IMR-90 (cell line): ENCODE measurements around the gene APOA4. TPM values are rescaled to one million over a fixed set of nuclear protein-coding genes. Genes with fewer than 3 reads are reported as not detected.

ENCODE experiments used
- ATAC-seq: fragments of 200-7000 bp; cut with Tn5 transposase; 2 replicates; pipeline ENCODE4 v1.9.1; 2020; ENCODE audit warnings: low read depth, mild to moderate bottlenecking, moderate library complexity
- BruUV-seq: library from RNA; stranded (reverse); fragments of 400-500 nt; replicated peaks from 2 replicates; lab custom pipeline; 2021; lab: Mats Ljungman, UMichigan
- CTCF ChIA-PET: fragments of 300-600 bp; formaldehyde crosslinking; extraction: SDS; loops from one replicate; lab custom pipeline; 2021; ENCODE audit warnings: antibody characterized with exemption; lab: Yijun Ruan, JAX
- POLR2A ChIA-PET: fragments of 300-600 bp; sonication (Branson Sonifier 250); formaldehyde crosslinking; loops from one replicate; lab custom pipeline; 2022; ENCODE audit warnings: antibody characterized with exemption; ENCODE audit not compliant: unreplicated experiment; lab: Charles Lee
- DNase-seq: peaks from one replicate; pipeline ENCODE4 v3.0.0; 2013
- H2AFZ ChIP-seq: replicated peaks from 2 replicates; pipeline ENCODE3; 2013; ENCODE audit warnings: low read length, mild to moderate bottlenecking; ENCODE audit not compliant: poor library complexity
- H2AK5ac ChIP-seq: 2 replicates; pipeline ENCODE4 v1.6.1; 2013; ENCODE audit warnings: low read depth, low read length, inconsistent platforms
- H2AK9ac ChIP-seq: replicated peaks from 2 replicates; pipeline ENCODE3; 2013; ENCODE audit warnings: mild to moderate bottlenecking, low read depth, low read length, moderate library complexity; ENCODE audit not compliant: poor library complexity
- H2BK120ac ChIP-seq: 2 replicates; pipeline ENCODE4 v1.6.1; 2013; ENCODE audit warnings: low read depth, low read length, inconsistent platforms
- H2BK15ac ChIP-seq: 3 replicates; pipeline ENCODE4 v1.6.1; 2013; ENCODE audit warnings: low read depth, low read length, inconsistent platforms
- H2BK20ac ChIP-seq: 2 replicates; pipeline ENCODE4 v1.6.1; 2013; ENCODE audit warnings: low read depth, mild to moderate bottlenecking, inconsistent platforms, low read length, moderate library complexity
- H2BK5ac ChIP-seq: 2 replicates; pipeline ENCODE4 v1.6.1; 2013; ENCODE audit warnings: mild to moderate bottlenecking, low read depth, low read length, inconsistent platforms; ENCODE audit not compliant: poor library complexity, severe bottlenecking
- H3K14ac ChIP-seq: replicated peaks from 2 replicates; pipeline ENCODE4 v1.6.1; 2013; ENCODE audit warnings: low read depth, low read length, inconsistent platforms
- H3K18ac ChIP-seq: 2 replicates; pipeline ENCODE4 v1.6.1; 2013; ENCODE audit warnings: low read depth, low read length, control low read depth
- H3K23ac ChIP-seq: 2 replicates; pipeline ENCODE4 v1.6.1; 2013; ENCODE audit warnings: low read depth, low read length, inconsistent platforms
- H3K27ac ChIP-seq: 2 replicates; pipeline ENCODE4 v1.5.1; 2013; ENCODE audit warnings: mild to moderate bottlenecking, control low read depth, low read length; ENCODE audit not compliant: insufficient read depth
- H3K27me3 ChIP-seq: 2 replicates; pipeline ENCODE4 v1.6.1; 2013; ENCODE audit warnings: low read length; ENCODE audit not compliant: control insufficient read depth, insufficient read depth
- H3K36me3 ChIP-seq: 2 replicates; pipeline ENCODE4 v1.6.1; 2013; ENCODE audit warnings: low read length, mixed read lengths; ENCODE audit not compliant: control insufficient read depth, insufficient read depth
- H3K4ac ChIP-seq: 2 replicates; pipeline ENCODE4 v1.6.1; 2013; ENCODE audit warnings: low read depth, low read length, inconsistent platforms
- H3K4me1 ChIP-seq: 2 replicates; pipeline ENCODE4 v1.6.1; 2013; ENCODE audit warnings: low read length, mixed read lengths; ENCODE audit not compliant: control insufficient read depth, insufficient read depth
- H3K4me2 ChIP-seq: 2 replicates; pipeline ENCODE4 v1.6.1; 2013; ENCODE audit warnings: low read depth, mild to moderate bottlenecking, control low read depth, low read length, moderate library complexity
- H3K4me3 ChIP-seq: 2 replicates; pipeline ENCODE4 v1.5.1; 2013; ENCODE audit warnings: low read depth, mild to moderate bottlenecking, control low read depth, low read length, moderate library complexity; ENCODE audit not compliant: insufficient read depth
- H3K56ac ChIP-seq: 2 replicates; pipeline ENCODE4 v1.6.1; 2013; ENCODE audit warnings: low read length, inconsistent platforms; ENCODE audit not compliant: insufficient read depth; ENCODE audit errors: extremely low read depth
- H3K79me1 ChIP-seq, 2 experiments: 2 replicates each; pipeline ENCODE4 v1.6.1; 2013; ENCODE audit warnings: low read length in 2 of 2, inconsistent platforms in 1 of 2, low read depth in 1 of 2
- H3K9ac ChIP-seq: 2 replicates; pipeline ENCODE4 v1.6.1; 2013; ENCODE audit warnings: low read depth, low read length, control low read depth
- H3K9me1 ChIP-seq: 2 replicates; pipeline ENCODE4 v1.6.1; 2013; ENCODE audit warnings: low read length, inconsistent platforms; ENCODE audit not compliant: insufficient read depth
- H3K9me3 ChIP-seq: 2 replicates; pipeline ENCODE4 v1.6.1; 2013; ENCODE audit warnings: low read length; ENCODE audit not compliant: control insufficient read depth, insufficient read depth
- H4K20me1 ChIP-seq: 2 replicates; pipeline ENCODE4 v1.6.1; 2013; ENCODE audit warnings: low read length, inconsistent platforms; ENCODE audit not compliant: insufficient read depth
- H4K5ac ChIP-seq: 2 replicates; pipeline ENCODE4 v1.6.1; 2013; ENCODE audit warnings: mild to moderate bottlenecking, low read depth, low read length, control low read depth
- H4K8ac ChIP-seq, 2 experiments: 2 replicates each; pipeline ENCODE4 v1.6.1; 2013; ENCODE audit warnings: low read depth in 2 of 2, low read length in 2 of 2, control low read depth in 1 of 2, inconsistent platforms in 1 of 2
- H4K91ac ChIP-seq: 2 replicates; pipeline ENCODE4 v1.6.1; 2013; ENCODE audit warnings: low read depth, low read length, inconsistent platforms; ENCODE audit not compliant: insufficient read depth
- MAFK ChIP-seq: IDR thresholded peaks from 2 replicates; pipeline ENCODE4 v1.6.1; 2012; ENCODE audit warnings: low read depth, low read length, improper control_type of control experiment
- NFE2L2 ChIP-seq: fragments of 150-350 bp; IDR thresholded peaks from 2 replicates; pipeline ENCODE4 v1.6.1; 2016; ENCODE audit warnings: low read depth, mild to moderate bottlenecking, low read length
- POLR2A ChIP-seq: IDR thresholded peaks from 2 replicates; pipeline ENCODE4 v1.6.1; 2012; ENCODE audit warnings: mild to moderate bottlenecking, low read depth, low read length
- RCOR1 ChIP-seq: IDR thresholded peaks from 2 replicates; pipeline ENCODE4 v1.6.1; 2012; ENCODE audit warnings: mild to moderate bottlenecking, low read length, improper control_type of control experiment; ENCODE audit not compliant: insufficient replicate concordance
- WGBS, 2 experiments: methylation state at CpG; one replicate each; pipeline versions ENCODE4 v1.1.5 to v1.1.7; 2013; ENCODE audit warnings: missing lambda C conversion rate in 2 of 2; ENCODE audit not compliant: insufficient read length in 1 of 2; ENCODE audit errors: extremely low coverage in 2 of 2; 5-methylcytosine and 5-hydroxymethylcytosine counted together
- dilution Hi-C: fragments of 300-500 bp; cut with HindIII; formaldehyde crosslinking; loops from one replicate; pipeline ENCODE4 v1.14.3; 2018; ENCODE audit warnings: low sequenced_read_pairs; ENCODE audit not compliant: unreplicated experiment
- in situ Hi-C: fragments of 300-500 bp; cut with MboI; formaldehyde crosslinking; loops from 3 replicates; pipeline ENCODE4 v1.14.3; 2019; ENCODE audit warnings: low sequenced_read_pairs, inconsistent platforms, mixed read lengths
- intact Hi-C: fragments of 100-400 bp; cut with micrococcal nuclease; formaldehyde crosslinking; loops from 2 replicates; pipeline ENCODE4 v1.10.0; 2022
- polyA plus RNA-seq, 3 experiments: library from polyadenylated mRNA; depleted of rRNA; stranded (reverse); fragments of >200 nt; gene quantifications; 2 replicates each; pipeline ENCODE4 v1.2.3, GENCODE V29; 2012; ENCODE audit warnings: low replicate concordance in 1 of 3
- total RNA-seq: library from RNA; depleted of rRNA; stranded (reverse); fragments of >200 nt; gene quantifications from 2 replicates; pipeline ENCODE4 v1.2.3, GENCODE V29; 2012
- TF ChIP-seq, protein P1 (sequence below): fragments of 150-350 bp; IDR thresholded peaks from 2 replicates; pipeline ENCODE4 v1.6.1; 2016; ENCODE audit warnings: low read depth, mild to moderate bottlenecking, low read length, moderate library complexity, borderline replicate concordance

Gene APOA4
- total and polyA plus RNA-seq, 2 of the 4 experiments (the other 2 are of a cell fraction) = not detected

GRCh38 chr11:116825854-116826750 lies 3.0 kb upstream of the APOA4 start (continued):
- TF ChIP-seq, protein P1, sequence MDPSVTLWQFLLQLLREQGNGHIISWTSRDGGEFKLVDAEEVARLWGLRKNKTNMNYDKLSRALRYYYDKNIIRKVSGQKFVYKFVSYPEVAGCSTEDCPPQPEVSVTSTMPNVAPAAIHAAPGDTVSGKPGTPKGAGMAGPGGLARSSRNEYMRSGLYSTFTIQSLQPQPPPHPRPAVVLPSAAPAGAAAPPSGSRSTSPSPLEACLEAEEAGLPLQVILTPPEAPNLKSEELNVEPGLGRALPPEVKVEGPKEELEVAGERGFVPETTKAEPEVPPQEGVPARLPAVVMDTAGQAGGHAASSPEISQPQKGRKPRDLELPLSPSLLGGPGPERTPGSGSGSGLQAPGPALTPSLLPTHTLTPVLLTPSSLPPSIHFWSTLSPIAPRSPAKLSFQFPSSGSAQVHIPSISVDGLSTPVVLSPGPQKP = no peak
- no peak for TF ChIP-seq POLR2A

DNA sequence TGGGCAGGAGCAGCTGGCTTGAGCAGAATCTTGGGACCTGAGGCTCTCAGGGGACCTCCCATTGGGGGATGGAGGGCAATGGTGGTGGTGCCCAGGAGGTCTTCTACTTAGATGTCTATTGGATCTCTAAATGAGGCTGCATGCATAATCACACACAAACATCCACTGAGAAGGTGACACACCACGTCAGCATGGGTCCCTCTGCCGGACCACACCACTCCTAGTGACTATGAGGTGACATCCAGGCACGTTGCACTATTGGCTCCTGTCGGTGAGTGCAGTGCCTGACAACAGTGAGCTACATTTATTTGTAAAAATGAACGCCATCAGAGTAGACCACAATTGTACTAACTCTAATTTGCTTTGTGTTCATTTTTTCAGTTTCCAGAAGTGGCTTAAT lies 2.3 kb upstream of the APOA4 start:
- dilution Hi-C loops = no loop called here
- H3K14ac ChIP-seq = no peak overlapping the region
- H2AK9ac ChIP-seq = no peak overlapping the region
- H3K23ac ChIP-seq = no peak overlapping the region
- no peak overlapping the region for H2BK120ac ChIP-seq
- intact Hi-C loops = no loop called here
- no peak overlapping the region for H2BK15ac ChIP-seq
- H3K79me1 ChIP-seq = no peaks in the 10 kb centered on the region
- ChIA-PET CTCF (no interaction called here), POLR2A (no interaction called here)
- no peak overlapping the region for H3K4ac ChIP-seq
- no peak overlapping the region for H3K56ac ChIP-seq
- H4K5ac ChIP-seq = no peak overlapping the region
- H3K36me3 ChIP-seq = no peaks in the 10 kb centered on the region
- no peak overlapping the region for H4K8ac ChIP-seq
- peaks cover 4% of the 10 kb centered on the region; the same call in 1 of the 2 replicates for H3K4me1 ChIP-seq
- WGBS, 2 experiments = no CpG with 5 or more reads among the region's 5 CpGs
- DNase-seq (no peak), ATAC-seq (no peak)
- no peaks in the 10 kb centered on the region for H4K20me1 ChIP-seq
- H3K27ac ChIP-seq = no peak overlapping the region
- H2AK5ac ChIP-seq = no peak overlapping the region
- H3K9me3 ChIP-seq = no peaks in the 10 kb centered on the region
- BruUV-seq = no TSS peak
- no peak overlapping the region for H4K91ac ChIP-seq
- TF ChIP-seq NFE2L2 = no peak
- TF ChIP-seq MAFK = no peak
- no peak for TF ChIP-seq RCOR1
- no peak overlapping the region for H3K18ac ChIP-seq
- H3K27me3 ChIP-seq = peaks cover 19% of the 10 kb centered on the region; the same call in 1 of the 2 replicates
- H2BK5ac ChIP-seq = no peak overlapping the region
- no peak overlapping the region for H3K4me2 ChIP-seq
- in situ Hi-C loops = no loop called here
- H2AFZ ChIP-seq = no peak overlapping the region
- no peak overlapping the region for H3K9ac ChIP-seq
- H3K9me1 ChIP-seq = no peaks in the 10 kb centered on the region
- no peak overlapping the region for H2BK20ac ChIP-seq
- H3K4me3 ChIP-seq = no peak overlapping the region
